Measurements from ENCODE around the gene FANCI.

GRCh38 chr15:89201465-89202005, 42.2 kb upstream of the FANCI start:
- TF ChIP-seq, protein P1, sequence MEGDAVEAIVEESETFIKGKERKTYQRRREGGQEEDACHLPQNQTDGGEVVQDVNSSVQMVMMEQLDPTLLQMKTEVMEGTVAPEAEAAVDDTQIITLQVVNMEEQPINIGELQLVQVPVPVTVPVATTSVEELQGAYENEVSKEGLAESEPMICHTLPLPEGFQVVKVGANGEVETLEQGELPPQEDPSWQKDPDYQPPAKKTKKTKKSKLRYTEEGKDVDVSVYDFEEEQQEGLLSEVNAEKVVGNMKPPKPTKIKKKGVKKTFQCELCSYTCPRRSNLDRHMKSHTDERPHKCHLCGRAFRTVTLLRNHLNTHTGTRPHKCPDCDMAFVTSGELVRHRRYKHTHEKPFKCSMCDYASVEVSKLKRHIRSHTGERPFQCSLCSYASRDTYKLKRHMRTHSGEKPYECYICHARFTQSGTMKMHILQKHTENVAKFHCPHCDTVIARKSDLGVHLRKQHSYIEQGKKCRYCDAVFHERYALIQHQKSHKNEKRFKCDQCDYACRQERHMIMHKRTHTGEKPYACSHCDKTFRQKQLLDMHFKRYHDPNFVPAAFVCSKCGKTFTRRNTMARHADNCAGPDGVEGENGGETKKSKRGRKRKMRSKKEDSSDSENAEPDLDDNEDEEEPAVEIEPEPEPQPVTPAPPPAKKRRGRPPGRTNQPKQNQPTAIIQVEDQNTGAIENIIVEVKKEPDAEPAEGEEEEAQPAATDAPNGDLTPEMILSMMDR (IDR thresholded peaks at IDR 0.05), result no peak
- TF ChIP-seq POLR2AphosphoS5 (IDR thresholded peaks at IDR 0.05), result no peak
